NCI-H82 (cell line): ENCODE measurements around the gene LENEP.

Experiments
- DNase-seq: peaks from one replicate; lab custom pipeline; 2025; lab: John Stamatoyannopoulos, UW

Gene LENEP

GRCh38 chr1:154960446-154961136, 32.8 kb upstream of the LENEP start:
- no peak for DNase-seq

GRCh38 chr1:154961207-154962155, 31.9 kb upstream of the LENEP start, which contains the start of gene PYGO2:
PYGO2 (minus strand) TSS chr1:154961782; CDS start chr1:154961576, 206 bp downstream.
- peak; percentile 89 for DNase-seq

GRCh38 chr1:154962156-154962749, 31.1 kb upstream of the LENEP start:
- peak; percentile 65 for DNase-seq

GRCh38 chr1:154962795-154963330, 30.5 kb upstream of the LENEP start:
- DNase-seq = no peak

GRCh38 chr1:154963643-154964042, 29.7 kb upstream of the LENEP start:
- DNase-seq = no peak

GRCh38 chr1:154964359-154964758, 29.0 kb upstream of the LENEP start:
- no peak for DNase-seq

GRCh38 chr1:154966111-154966510, 27.3 kb upstream of the LENEP start:
- DNase-seq = no peak

- no peak for DNase-seq
Measured at GRCh38 chr1:154967331-154967950, 25.9 kb upstream of the LENEP start.

GRCh38 chr1:154968731-154969130, 24.7 kb upstream of the LENEP start:
- no peak for DNase-seq

GRCh38 chr1:154969246-154969645, 24.1 kb upstream of the LENEP start:
- DNase-seq = no peak

GRCh38 chr1:154969860-154970452, 23.4 kb upstream of the LENEP start:
- DNase-seq = no peak

GRCh38 chr1:154970631-154971340, 22.6 kb upstream of the LENEP start, which contains the start of gene SHC1:
SHC1 (minus strand) TSS chr1:154970747; CDS start chr1:154970526, 221 bp downstream.
- peak; percentile 98 for DNase-seq

GRCh38 chr1:154971341-154971998, 21.9 kb upstream of the LENEP start:
- no peak for DNase-seq

GRCh38 chr1:154972213-154972516, 21.2 kb upstream of the LENEP start:
- no peak for DNase-seq

GRCh38 chr1:154972517-154973343, 20.7 kb upstream of the LENEP start:
- DNase-seq = peak; percentile 52

- peak; percentile 99 for DNase-seq
Measured at GRCh38 chr1:154973344-154974101, 19.9 kb upstream of the LENEP start.

- DNase-seq = peak; percentile 100
Measured at GRCh38 chr1:154974102-154974807, 19.1 kb upstream of the LENEP start, which contains the start of gene CKS1B. CKS1B (plus strand) TSS chr1:154974681; CDS start chr1:154974746, 65 bp downstream.
